Measurements from ENCODE around the gene PLXNB3. TPM values are rescaled to one million over a fixed set of nuclear protein-coding genes. Genes with fewer than 3 reads are reported as not detected.

The PLXNB3 gene
- total RNA-seq, 4 donors from 2014 or later: 3.1 to 46.2 (median 24.7) TPM

GRCh38 chrX:153724252-153725038, 39.6 kb upstream of the PLXNB3 start, which contains the start of the genes ABCD1 and BCAP31:
Gene ABCD1, plus strand, starts transcription at chrX:153724856. Its CDS starts 411 bp downstream, at chrX:153725267.
Gene BCAP31, minus strand, starts transcription at chrX:153724387. Its CDS starts 1,143 bp downstream, at chrX:153723244.
- intact Hi-C loops (cut with DNase I; ENCODE audit: low total_unique reads): no loop called here
- peaks cover 25 to 56% (median 44%) of the 10 kb centered on the region in 4 donors for H3K4me1 ChIP-seq

GRCh38 chrX:153725039-153725831, 38.8 kb upstream of the PLXNB3 start:
- Histone ChIP-seq H3K36me3 (no peaks in the 10 kb centered on the region), H3K9me3 (no peaks in the 10 kb centered on the region), H3K4me3 (peak overlapping the region; percentile 46 to 88 (median 72)), H3K4me1 (peaks cover 25 to 56% (median 44%) of the 10 kb centered on the region in 4 donors), H3K27me3 (no peaks in the 10 kb centered on the region), H3K27ac (peak overlapping the region; percentile 95 to 98 (median 97))
- in situ Hi-C loops (cut with MboI; ENCODE audit: low pct_ligation_motif_present in 1 of 4, low pct_unique_long_range_greater_than_20kb in 1 of 4, low sequenced_read_pairs in 3 of 4) (no loop called here), intact Hi-C loops (cut with DNase I; ENCODE audit: low total_unique reads) (no loop called here)
- WGBS, 2 donors (ENCODE audit: low coverage in 1 of 2): 87% methylated on average over 49 of the region's 55 CpGs; no CpG with 5 or more reads in 1 of the 2 donors
- TF ChIP-seq EP300 (IDR thresholded peaks at IDR 0.05; ENCODE audit: low read depth): no peak
- no peak for TF ChIP-seq POLR2AphosphoS5 (IDR thresholded peaks at IDR 0.05)
- TF ChIP-seq POLR2A (IDR thresholded peaks at IDR 0.05): no peak
- no peak for TF ChIP-seq CTCF (IDR thresholded peaks at IDR 0.05)
- no peak for DNase-seq

More at GRCh38 chrX:153724252-153725038, 39.6 kb upstream of the PLXNB3 start, which contains the start of the genes ABCD1 and BCAP31:
- DNase-seq: peak; percentile 92
- TF ChIP-seq CTCF (IDR thresholded peaks at IDR 0.05) (no peak), POLR2AphosphoS5 (IDR thresholded peaks at IDR 0.05) (peak; percentile 93 to 95 (median 95)), EP300 (IDR thresholded peaks at IDR 0.05; ENCODE audit: low read depth) (no peak), POLR2A (IDR thresholded peaks at IDR 0.05) (peak; percentile 84)
- Histone ChIP-seq H3K27me3 (no peaks in the 10 kb centered on the region), H3K9me3 (no peaks in the 10 kb centered on the region), H3K4me3 (peak within 1 kb of the TSS; percentile 61 to 88 (median 82)), H3K36me3 (no peaks in the 10 kb centered on the region), H3K27ac (peak within 1 kb of the TSS; percentile 95 to 98 (median 97))
- in situ Hi-C loops (cut with MboI; ENCODE audit: low pct_ligation_motif_present in 1 of 4, low pct_unique_long_range_greater_than_20kb in 1 of 4, low sequenced_read_pairs in 3 of 4): no loop called here
- WGBS, 2 donors (ENCODE audit: low coverage in 1 of 2): 42% methylated on average over 71 of the region's 88 CpGs; no CpG with 5 or more reads in 1 of the 2 donors

GRCh38 chrX:153725832-153726285, 38.2 kb upstream of the PLXNB3 start:
- in situ Hi-C loops (cut with MboI; ENCODE audit: low pct_ligation_motif_present in 1 of 4, low pct_unique_long_range_greater_than_20kb in 1 of 4, low sequenced_read_pairs in 3 of 4) (no loop called here), intact Hi-C loops (cut with DNase I; ENCODE audit: low total_unique reads) (no loop called here)
- H3K36me3 ChIP-seq: no peaks in the 10 kb centered on the region
- peaks cover 25 to 56% (median 44%) of the 10 kb centered on the region in 4 donors for H3K4me1 ChIP-seq
- no peaks in the 10 kb centered on the region for H3K27me3 ChIP-seq
- H3K9me3 ChIP-seq: no peaks in the 10 kb centered on the region
- peak overlapping the region; percentile 95 to 98 (median 97) for H3K27ac ChIP-seq
- WGBS, 2 donors (ENCODE audit: low coverage in 1 of 2): 87% methylated on average over 35 of the region's 35 CpGs; no CpG with 5 or more reads in 1 of the 2 donors
- H3K4me3 ChIP-seq: peak overlapping the region in 2 of 4 donors; percentile 5 to 88
- TF ChIP-seq EP300 (IDR thresholded peaks at IDR 0.05; ENCODE audit: low read depth) (no peak), POLR2AphosphoS5 (IDR thresholded peaks at IDR 0.05) (no peak), CTCF (IDR thresholded peaks at IDR 0.05) (no peak)
- no peak for DNase-seq
